ENCODE measurements around the gene LYRM2.

DNA sequence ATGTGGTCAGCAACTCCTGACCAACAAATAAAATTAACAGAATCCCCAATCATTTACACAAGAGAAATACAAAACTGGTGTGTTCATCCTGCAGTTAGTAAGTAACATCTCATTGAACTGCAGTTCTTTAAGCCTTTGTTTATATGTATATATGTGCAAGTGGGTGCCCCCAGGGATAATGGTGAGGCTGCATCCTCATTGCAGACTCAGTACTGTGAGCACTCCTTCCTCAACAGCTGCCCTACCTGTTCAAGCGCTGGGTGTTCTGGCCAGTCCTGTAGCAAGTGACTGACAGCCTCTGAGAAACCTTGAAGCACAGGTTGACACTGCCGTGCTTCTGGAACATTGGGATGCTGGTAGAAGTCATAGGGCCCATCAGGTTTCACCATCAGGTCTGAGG, 49.8 kb upstream of the LYRM2 start:
- TF ChIP-seq POLR2A (IDR thresholded peaks at IDR 0.05; ENCODE audit: low read length), result no peak
- TF ChIP-seq GATA1 (IDR thresholded peaks at IDR 0.05; ENCODE audit: low read depth, low read length), result no peak

All from erythroblast (primary cell).